RWPE1 (cell line): ENCODE data around the gene SGPP2.

ENCODE experiments used
- CTCF ChIA-PET: fragments of 350-600 bp; sonication (Branson Sonifier 250); formaldehyde crosslinking; extraction: SDS; loops from one replicate; lab custom pipeline; 2021; lab: Yijun Ruan, JAX
- POLR2A ChIA-PET: fragments of 400-600 bp; formaldehyde crosslinking; extraction: SDS; loops from one replicate; lab custom pipeline; 2020; ENCODE audit warnings: antibody characterized with exemption; ENCODE audit not compliant: low non-redundant PET; lab: Yijun Ruan, JAX
- DNase-seq: peaks from one replicate; pipeline ENCODE4 v3.0.0; 2012; ENCODE audit warnings: low spot score
- H3K27ac ChIP-seq: fragments of 450-650 bp; 2 replicates; pipeline ENCODE4 v1.5.1; 2017
- CTCF ChIP-seq: fragments of 450-650 bp; conservative IDR thresholded peaks from 2 replicates; pipeline ENCODE4 v1.5.1; 2017; ENCODE audit warnings: low read depth, mild to moderate bottlenecking

The SGPP2 gene

GRCh38 chr2:222477962-222478608 is 53.7 kb downstream of the SGPP2 start:
- CTCF ChIA-PET: no interaction called here
- no peak for DNase-seq
- POLR2A ChIA-PET: no interaction called here
- TF ChIP-seq CTCF: no peak
- H3K27ac ChIP-seq: no peak overlapping the region

- DNase-seq: no peak
- ChIA-PET POLR2A (no interaction called here), CTCF (interaction anchor here (0.6 kb wide), 1 partner anchor 247 kb away, joined by 5 read pairs; no protein-coding TSS in a partner anchor)
- H3K27ac ChIP-seq: no peak overlapping the region
- TF ChIP-seq CTCF: no peak
These were observed 55.5 kb downstream of the SGPP2 start for GRCh38 chr2:222479859-222480258.

GRCh38 chr2:222480497-222480896 is 56.2 kb downstream of the SGPP2 start:
- TF ChIP-seq CTCF: no peak
- H3K27ac ChIP-seq: no peak overlapping the region
- CTCF ChIA-PET: no interaction called here
- POLR2A ChIA-PET: no interaction called here
- no peak for DNase-seq

GRCh38 chr2:222481941-222482340 is 57.6 kb downstream of the SGPP2 start:
- POLR2A ChIA-PET: no interaction called here
- no peak for DNase-seq
- CTCF ChIA-PET: no interaction called here
- H3K27ac ChIP-seq: no peak overlapping the region
- no peak for TF ChIP-seq CTCF

GRCh38 chr2:222483513-222484039 is 59.2 kb downstream of the SGPP2 start:
- no peak overlapping the region for H3K27ac ChIP-seq
- ChIA-PET POLR2A (interaction anchor here (0.6 kb wide), 1 partner anchor 166 kb away, joined by 3 read pairs; no protein-coding TSS in a partner anchor), CTCF (interaction anchor here (0.6 to 1.6 kb wide), 3 partner anchors 51 to 170 kb away, joined by 3 to 9 read pairs (median 3); no protein-coding TSS in a partner anchor)
- TF ChIP-seq CTCF: no peak
- DNase-seq: peak; percentile 13

- no peak overlapping the region for H3K27ac ChIP-seq
- POLR2A ChIA-PET: no interaction called here
- CTCF ChIA-PET: interaction anchor here (0.6 kb wide), 1 partner anchor 1120 kb away, joined by 4 read pairs; no protein-coding TSS in a partner anchor
These were observed 61.2 kb downstream of the SGPP2 start for GRCh38 chr2:222485367-222486211.

More at GRCh38 chr2:222485367-222486211, 61.2 kb downstream of the SGPP2 start:
- no peak for DNase-seq
- no peak for TF ChIP-seq CTCF
